ENCODE measurements around the gene PPP1R3G.
"Not testable (repeated sequence)": the region's sequence is repeated elsewhere in the genome, so short reads cannot be mapped to it uniquely, and the experiment has no call there.

Gene PPP1R3G

GRCh38 chr6:5084781-5085647 lies at the start of gene PPP1R3G:
Gene PPP1R3G (plus strand): TSS chr6:5085341. CDS start chr6:5085486, 145 bp downstream.
- DNase-seq (ENCODE audit: low spot score): peak; percentile 40

- DNase-seq (ENCODE audit: low spot score): no peak
Measured at GRCh38 chr6:5036269-5036668, 48.9 kb upstream of the PPP1R3G start.

GRCh38 chr6:5041955-5042354 lies 43.2 kb upstream of the PPP1R3G start:
- DNase-seq (ENCODE audit: low spot score): no peak

- no peak for DNase-seq (ENCODE audit: low spot score)
Measured at GRCh38 chr6:5042436-5042835, 42.7 kb upstream of the PPP1R3G start.

GRCh38 chr6:5044866-5045265 lies 40.3 kb upstream of the PPP1R3G start:
- no peak for DNase-seq (ENCODE audit: low spot score)

- no peak for DNase-seq (ENCODE audit: low spot score)
Measured at GRCh38 chr6:5045416-5045815, 39.7 kb upstream of the PPP1R3G start.

- no peak for DNase-seq (ENCODE audit: low spot score)
Measured at GRCh38 chr6:5046430-5046829, 38.7 kb upstream of the PPP1R3G start.

- no peak for DNase-seq (ENCODE audit: low spot score)
Measured at GRCh38 chr6:5050009-5050408, 35.1 kb upstream of the PPP1R3G start.

- no peak for DNase-seq (ENCODE audit: low spot score)
Measured at GRCh38 chr6:5051394-5051793, 33.7 kb upstream of the PPP1R3G start.

GRCh38 chr6:5053038-5053437 lies 32.1 kb upstream of the PPP1R3G start:
- no peak for DNase-seq (ENCODE audit: low spot score)

GRCh38 chr6:5053864-5054244 lies 31.3 kb upstream of the PPP1R3G start:
- DNase-seq (ENCODE audit: low spot score): no peak

- no peak for DNase-seq (ENCODE audit: low spot score)
Measured at GRCh38 chr6:5054245-5054873, 30.8 kb upstream of the PPP1R3G start.

GRCh38 chr6:5055118-5055517 lies 30.0 kb upstream of the PPP1R3G start:
- no peak for DNase-seq (ENCODE audit: low spot score)

- no peak for DNase-seq (ENCODE audit: low spot score)
Measured at GRCh38 chr6:5058254-5058653, 26.9 kb upstream of the PPP1R3G start.

GRCh38 chr6:5059036-5059896 lies 25.9 kb upstream of the PPP1R3G start:
- DNase-seq (ENCODE audit: low spot score): no peak

- not testable (repeated sequence) for DNase-seq (ENCODE audit: low spot score)
Measured at GRCh38 chr6:5060439-5060838, 24.7 kb upstream of the PPP1R3G start.

GRCh38 chr6:5061152-5061551 lies 24.0 kb upstream of the PPP1R3G start:
- no peak for DNase-seq (ENCODE audit: low spot score)

GRCh38 chr6:5063617-5064016 lies 21.5 kb upstream of the PPP1R3G start:
- DNase-seq (ENCODE audit: low spot score): no peak

- DNase-seq (ENCODE audit: low spot score): no peak
Measured at GRCh38 chr6:5066456-5067093, 18.6 kb upstream of the PPP1R3G start.

GRCh38 chr6:5067305-5067704 lies 17.8 kb upstream of the PPP1R3G start:
- no peak for DNase-seq (ENCODE audit: low spot score)

GRCh38 chr6:5068153-5068751 lies 16.9 kb upstream of the PPP1R3G start:
- no peak for DNase-seq (ENCODE audit: low spot score)

- DNase-seq (ENCODE audit: low spot score): no peak
Measured at GRCh38 chr6:5071216-5071615, 13.9 kb upstream of the PPP1R3G start.
